Epithelial cell of esophagus (primary cell): ENCODE measurements around the gene PEAR1.

Experiments
- DNase-seq: peaks from one replicate; pipeline ENCODE4 v3.0.0; 2010; ENCODE audit warnings: low read depth
- H3K4me3 ChIP-seq: 2 replicates; pipeline ENCODE4 v1.5.1; 2011; ENCODE audit warnings: mild to moderate bottlenecking, low read length, control low read depth
- TF ChIP-seq, protein P1 (sequence below): IDR thresholded peaks from 2 replicates; pipeline ENCODE4 v1.5.1; 2011; ENCODE audit warnings: low read depth, mild to moderate bottlenecking, low read length, control low read depth, inconsistent platforms; ENCODE audit not compliant: insufficient read depth; ENCODE audit errors: missing control alignments

The PEAR1 gene

GRCh38 chr1:156893048-156893953 lies at the start of gene PEAR1:
TSS of gene PEAR1 (plus strand) at chr1:156893718. CDS start at chr1:156903927, 10,209 bp downstream.
- TF ChIP-seq, protein P1, sequence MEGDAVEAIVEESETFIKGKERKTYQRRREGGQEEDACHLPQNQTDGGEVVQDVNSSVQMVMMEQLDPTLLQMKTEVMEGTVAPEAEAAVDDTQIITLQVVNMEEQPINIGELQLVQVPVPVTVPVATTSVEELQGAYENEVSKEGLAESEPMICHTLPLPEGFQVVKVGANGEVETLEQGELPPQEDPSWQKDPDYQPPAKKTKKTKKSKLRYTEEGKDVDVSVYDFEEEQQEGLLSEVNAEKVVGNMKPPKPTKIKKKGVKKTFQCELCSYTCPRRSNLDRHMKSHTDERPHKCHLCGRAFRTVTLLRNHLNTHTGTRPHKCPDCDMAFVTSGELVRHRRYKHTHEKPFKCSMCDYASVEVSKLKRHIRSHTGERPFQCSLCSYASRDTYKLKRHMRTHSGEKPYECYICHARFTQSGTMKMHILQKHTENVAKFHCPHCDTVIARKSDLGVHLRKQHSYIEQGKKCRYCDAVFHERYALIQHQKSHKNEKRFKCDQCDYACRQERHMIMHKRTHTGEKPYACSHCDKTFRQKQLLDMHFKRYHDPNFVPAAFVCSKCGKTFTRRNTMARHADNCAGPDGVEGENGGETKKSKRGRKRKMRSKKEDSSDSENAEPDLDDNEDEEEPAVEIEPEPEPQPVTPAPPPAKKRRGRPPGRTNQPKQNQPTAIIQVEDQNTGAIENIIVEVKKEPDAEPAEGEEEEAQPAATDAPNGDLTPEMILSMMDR: no peak
- H3K4me3 ChIP-seq: peak within 1 kb of the TSS; percentile 37
- DNase-seq: no peak

- no peak for DNase-seq
- TF ChIP-seq, protein P1: no peak
- H3K4me3 ChIP-seq: no peak overlapping the region
Observed at GRCh38 chr1:156844102-156844501, 49.4 kb upstream of the PEAR1 start.

GRCh38 chr1:156844638-156845037 lies 48.9 kb upstream of the PEAR1 start:
- TF ChIP-seq, protein P1: no peak
- H3K4me3 ChIP-seq: no peak overlapping the region
- no peak for DNase-seq

- no peak overlapping the region for H3K4me3 ChIP-seq
- TF ChIP-seq, protein P1: no peak
- DNase-seq: peak; percentile 11
Observed at GRCh38 chr1:156845055-156845952, 48.2 kb upstream of the PEAR1 start.

DNA sequence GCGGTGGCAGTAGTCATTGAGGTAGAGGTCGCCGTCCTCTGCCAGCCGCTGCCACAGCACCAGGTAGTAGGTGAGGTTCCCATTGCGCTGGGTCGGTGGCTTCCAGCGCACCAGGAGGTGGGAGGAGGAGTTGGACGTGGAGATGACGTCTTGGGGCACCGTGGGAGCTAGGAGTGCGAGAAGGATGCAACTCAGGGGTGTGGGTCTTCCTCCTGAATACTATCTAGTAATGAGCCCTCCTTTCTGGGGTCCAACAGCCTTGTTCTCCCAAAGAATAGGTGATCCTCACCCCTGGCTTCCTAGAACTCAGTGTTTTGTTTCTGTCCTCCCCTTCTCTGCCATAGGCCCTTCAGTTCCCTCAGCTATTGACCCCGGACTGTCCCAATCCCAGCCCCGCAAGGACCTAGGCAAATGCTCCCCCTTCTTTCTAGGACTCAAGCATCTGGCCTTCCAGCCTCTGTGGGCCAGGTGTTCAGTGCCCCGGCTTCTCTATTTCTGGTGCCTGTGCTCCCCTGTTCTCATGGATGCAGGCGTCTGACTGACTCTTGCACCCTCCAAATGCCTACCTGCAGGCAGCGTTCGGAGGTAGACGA lies 47.5 kb upstream of the PEAR1 start:
- TF ChIP-seq, protein P1: no peak
- H3K4me3 ChIP-seq: no peak overlapping the region
- no peak for DNase-seq

DNA sequence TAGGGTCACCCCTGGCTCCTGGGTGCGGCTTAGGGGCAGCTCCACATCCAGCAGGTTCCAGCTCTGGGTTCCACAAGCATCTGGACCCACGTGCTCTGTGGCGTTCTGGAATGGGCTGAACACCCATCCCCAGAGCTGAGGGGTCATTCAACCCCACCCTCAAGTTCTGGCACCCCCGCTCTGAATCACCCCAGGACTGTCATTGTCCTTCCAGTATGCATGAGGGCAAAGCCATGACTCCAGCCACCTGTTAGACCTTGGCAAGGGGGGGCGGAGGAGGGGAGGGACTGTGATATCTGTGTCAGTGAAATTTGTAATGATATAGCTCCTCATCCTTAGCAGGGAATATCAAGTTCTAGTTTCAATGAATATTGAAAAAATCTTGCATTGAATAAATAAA lies 46.9 kb upstream of the PEAR1 start:
- TF ChIP-seq, protein P1: no peak
- H3K4me3 ChIP-seq: no peak overlapping the region
- no peak for DNase-seq
